ENCODE data around the gene ECHS1.
"Not testable (repeated sequence)": the region's sequence is repeated elsewhere in the genome, so short reads cannot be mapped to it uniquely, and the experiment has no call there.

Gene ECHS1

GRCh38 chr10:133377025-133377817 is 4.1 kb upstream of the ECHS1 start:
- DNase-seq (ENCODE audit: extremely low spot score), result no peak
- ChIA-PET CTCF (no interaction called here), POLR2A (interaction anchor here (0.7 to 1.4 kb wide), 6 partner anchors 10 to 53 kb away, joined by 3 to 5 read pairs (median 4); partner anchors contain the start of gene FUOM)
- TF ChIP-seq BHLHE40 (IDR thresholded peaks at IDR 0.05; ENCODE audit: borderline replicate concordance) (no peak), NFRKB (IDR thresholded peaks at IDR 0.05) (no peak), ELF4 (IDR thresholded peaks at IDR 0.05) (no peak), LEF1 (IDR thresholded peaks at IDR 0.05; ENCODE audit: borderline replicate concordance) (no peak), FOXM1 (IDR thresholded peaks at IDR 0.05; ENCODE audit: borderline replicate concordance) (no peak), HDGF (IDR thresholded peaks at IDR 0.05; ENCODE audit: borderline replicate concordance) (no peak), FOXA1 (IDR thresholded peaks at IDR 0.05) (no peak), L3MBTL2 (conservative IDR thresholded peaks at IDR 0.05) (no peak)

- DNase-seq (ENCODE audit: extremely low spot score); CTCF ChIA-PET: not testable (repeated sequence)
- POLR2A ChIA-PET, result interaction anchor here (1.1 kb wide), 1 partner anchor 11 kb away, joined by 3 read pairs; no protein-coding TSS in a partner anchor
These were observed 3.0 kb upstream of the ECHS1 start for GRCh38 chr10:133376183-133376582.

- 0 out of 2 replicates have a peak, but pooled peaks have one; percentile 13 for TF ChIP-seq L3MBTL2 (conservative IDR thresholded peaks at IDR 0.05)
- TF ChIP-seq ARNT (IDR thresholded peaks at IDR 0.05), result 0 out of 2 replicates have a peak, but pooled peaks have one; percentile 28
- peak; percentile 88; the same call in 1 of the 2 replicates for TF ChIP-seq CTBP1 (IDR thresholded peaks at IDR 0.05; ENCODE audit: borderline replicate concordance)
- TF ChIP-seq ZNF384 (IDR thresholded peaks at IDR 0.05), result no peak
- POLR2A ChIA-PET, result interaction anchor here (1.1 to 1.2 kb wide), 2 partner anchors 11 to 51 kb away, joined by 3 read pairs; no protein-coding TSS in a partner anchor
- DNase-seq (ENCODE audit: extremely low spot score), result peak; percentile 62
- CTCF ChIA-PET, result interaction anchor here (0.9 kb wide), 1 partner anchor 18 kb away, joined by 4 read pairs; the partner anchor contains the start of gene FUOM
These were observed 2.4 kb upstream of the ECHS1 start for GRCh38 chr10:133375357-133376115.

GRCh38 chr10:133372507-133372906 is 647 bp downstream of the ECHS1 start:
- POLR2A ChIA-PET, result no interaction called here
- DNase-seq (ENCODE audit: extremely low spot score), result no peak
- CTCF ChIA-PET, result no interaction called here
- TF ChIP-seq SUZ12 (IDR thresholded peaks at IDR 0.05) (no peak), L3MBTL2 (conservative IDR thresholded peaks at IDR 0.05) (no peak), FOXM1 (IDR thresholded peaks at IDR 0.05; ENCODE audit: borderline replicate concordance) (no peak), PKNOX1 (IDR thresholded peaks at IDR 0.05) (no peak), TARDBP (IDR thresholded peaks at IDR 0.05) (no peak), NFRKB (IDR thresholded peaks at IDR 0.05) (no peak), FOXA1 (IDR thresholded peaks at IDR 0.05) (no peak), LEF1 (IDR thresholded peaks at IDR 0.05; ENCODE audit: borderline replicate concordance) (no peak), FOXK2 (IDR thresholded peaks at IDR 0.05) (no peak), BHLHE40 (IDR thresholded peaks at IDR 0.05; ENCODE audit: borderline replicate concordance) (no peak), ZNF384 (IDR thresholded peaks at IDR 0.05) (no peak), CTBP1 (IDR thresholded peaks at IDR 0.05; ENCODE audit: borderline replicate concordance) (no peak), ARNT (IDR thresholded peaks at IDR 0.05) (no peak), ELF4 (IDR thresholded peaks at IDR 0.05) (no peak), SP1 (IDR thresholded peaks at IDR 0.05) (no peak), HDGF (IDR thresholded peaks at IDR 0.05; ENCODE audit: borderline replicate concordance) (no peak)

- no peak for DNase-seq (ENCODE audit: extremely low spot score)
- POLR2A ChIA-PET, result interaction anchor here (1.6 kb wide), 1 partner anchor 9 kb away, joined by 6 read pairs; no protein-coding TSS in a partner anchor
- CTCF ChIA-PET, result no interaction called here
- no peak for TF ChIP-seq SP1 (IDR thresholded peaks at IDR 0.05)
These were observed 2.9 kb downstream of the ECHS1 start for GRCh38 chr10:133370030-133370786.

GRCh38 chr10:133368153-133368552 is 5.0 kb downstream of the ECHS1 start:
- ChIA-PET POLR2A (interaction anchor here (0.9 kb wide), 1 partner anchor 10 kb away, joined by 3 read pairs; the partner anchor contains the start of gene FUOM), CTCF (no interaction called here)
- no peak for TF ChIP-seq CTBP1 (IDR thresholded peaks at IDR 0.05; ENCODE audit: borderline replicate concordance)
- TF ChIP-seq SP1 (IDR thresholded peaks at IDR 0.05), result no peak
- no peak for TF ChIP-seq ARNT (IDR thresholded peaks at IDR 0.05)
- TF ChIP-seq ZNF384 (IDR thresholded peaks at IDR 0.05), result no peak
- TF ChIP-seq SUZ12 (IDR thresholded peaks at IDR 0.05), result no peak
- TF ChIP-seq FOXM1 (IDR thresholded peaks at IDR 0.05; ENCODE audit: borderline replicate concordance), result no peak
- TF ChIP-seq NFRKB (IDR thresholded peaks at IDR 0.05), result no peak
- TF ChIP-seq ELF4 (IDR thresholded peaks at IDR 0.05), result no peak
- no peak for TF ChIP-seq FOXK2 (IDR thresholded peaks at IDR 0.05)
- no peak for TF ChIP-seq TARDBP (IDR thresholded peaks at IDR 0.05)
- no peak for TF ChIP-seq FOXA1 (IDR thresholded peaks at IDR 0.05)
- TF ChIP-seq HDGF (IDR thresholded peaks at IDR 0.05; ENCODE audit: borderline replicate concordance), result no peak
- no peak for TF ChIP-seq BHLHE40 (IDR thresholded peaks at IDR 0.05; ENCODE audit: borderline replicate concordance)
- TF ChIP-seq PKNOX1 (IDR thresholded peaks at IDR 0.05), result no peak
- DNase-seq (ENCODE audit: extremely low spot score), result no peak

- CTCF ChIA-PET; POLR2A ChIA-PET; DNase-seq (ENCODE audit: extremely low spot score): not testable (repeated sequence)
These were observed 5.7 kb downstream of the ECHS1 start for GRCh38 chr10:133367461-133367860.

Data from HEK293T (cell line).